Transverse colon (tissue), 3 donors: ENCODE data around the gene CFAP69.

Source experiments
- CTCF ChIP-seq, 5 experiments: fragments of 200-600 bp in 3 of 5; fragments of 450-650 bp in 2 of 5; sonication (generic) in 3 of 5; IDR thresholded peaks; 1 replicate in 2 of 5; 2 replicates in 3 of 5; pipeline ENCODE4 v1.5.1; 2016 to 2017; ENCODE audit warnings: antibody characterized with exemption in 5 of 5, inconsistent platforms in 3 of 5, mild to moderate bottlenecking in 2 of 5, moderate library complexity in 1 of 5
- POLR2A ChIP-seq: fragments of 450-650 bp; IDR thresholded peaks from one replicate; pipeline ENCODE4 v1.6.1; 2016; ENCODE audit warnings: antibody characterized with exemption, mild to moderate bottlenecking, moderate library complexity

- TF ChIP-seq POLR2A (no peak), CTCF (IDR thresholded peaks at IDR 0.05) (no peak)
Measured at GRCh38 chr7:90243556-90243955, 1.4 kb upstream of the CFAP69 start.
